BE2C (cell line): ENCODE data around the gene MYL10.

Source experiments
- DNase-seq: peaks from one replicate; pipeline ENCODE4 v3.0.0-alpha.2; 2020
- H3K27me3 ChIP-seq: fragments of 250-450 bp; sonication (Bioruptor Pico); 2 replicates; pipeline ENCODE4 v1.5.1; 2020; ENCODE audit warnings: mild to moderate bottlenecking
- H3K36me3 ChIP-seq: fragments of 250-450 bp; sonication (Bioruptor Pico); 2 replicates; pipeline ENCODE4 v1.5.1; 2020; ENCODE audit warnings: mild to moderate bottlenecking
- H3K4me1 ChIP-seq: fragments of 250-450 bp; sonication (Bioruptor Pico); 2 replicates; pipeline ENCODE4 v1.5.1; 2020
- H3K4me3 ChIP-seq: 2 replicates; pipeline ENCODE4 v1.5.1; 2011; ENCODE audit warnings: low read depth, low read length
- H3K9me3 ChIP-seq: fragments of 250-450 bp; sonication (Bioruptor Pico); 2 replicates; pipeline ENCODE4 v1.5.1; 2020
- CTCF ChIP-seq: IDR thresholded peaks from 2 replicates; pipeline ENCODE4 v1.5.1; 2012; ENCODE audit warnings: mild to moderate bottlenecking, low read depth, low read length

MYL10 gene

GRCh38 chr7:101674439-101674838 lies 45.3 kb upstream of the MYL10 start:
- TF ChIP-seq CTCF: no peak
- H3K27me3 ChIP-seq: no peaks in the 10 kb centered on the region
- no peak for DNase-seq
- no peaks in the 10 kb centered on the region for H3K4me1 ChIP-seq
- H3K4me3 ChIP-seq: no peak overlapping the region
- no peaks in the 10 kb centered on the region for H3K9me3 ChIP-seq
- H3K36me3 ChIP-seq: no peaks in the 10 kb centered on the region

GRCh38 chr7:101673951-101674350 lies 44.9 kb upstream of the MYL10 start:
- Histone ChIP-seq H3K36me3 (no peaks in the 10 kb centered on the region), H3K9me3 (no peaks in the 10 kb centered on the region), H3K4me1 (no peaks in the 10 kb centered on the region), H3K4me3 (no peak overlapping the region), H3K27me3 (no peaks in the 10 kb centered on the region)
- TF ChIP-seq CTCF: no peak
- DNase-seq: no peak

- H3K4me1 ChIP-seq: no peaks in the 10 kb centered on the region
- TF ChIP-seq CTCF: no peak
- H3K27me3 ChIP-seq: no peaks in the 10 kb centered on the region
- H3K36me3 ChIP-seq: no peaks in the 10 kb centered on the region
- no peak overlapping the region for H3K4me3 ChIP-seq
- no peaks in the 10 kb centered on the region for H3K9me3 ChIP-seq
- no peak for DNase-seq
These were observed 44.2 kb upstream of the MYL10 start for GRCh38 chr7:101673315-101673714.

- H3K36me3 ChIP-seq: no peaks in the 10 kb centered on the region
- H3K4me1 ChIP-seq: no peaks in the 10 kb centered on the region
- no peak overlapping the region for H3K4me3 ChIP-seq
- DNase-seq: peak; percentile 43
- H3K9me3 ChIP-seq: no peaks in the 10 kb centered on the region
- no peak for TF ChIP-seq CTCF
- H3K27me3 ChIP-seq: no peaks in the 10 kb centered on the region
These were observed 42.6 kb upstream of the MYL10 start for GRCh38 chr7:101671371-101672356.

GRCh38 chr7:101669307-101669706 lies 40.2 kb upstream of the MYL10 start:
- Histone ChIP-seq H3K4me1 (no peaks in the 10 kb centered on the region), H3K9me3 (no peaks in the 10 kb centered on the region), H3K36me3 (no peaks in the 10 kb centered on the region), H3K27me3 (no peaks in the 10 kb centered on the region), H3K4me3 (no peak overlapping the region)
- DNase-seq: no peak
- peak; percentile 31; the same call in 1 of the 2 replicates for TF ChIP-seq CTCF

- H3K36me3 ChIP-seq: no peaks in the 10 kb centered on the region
- no peak for TF ChIP-seq CTCF
- H3K4me3 ChIP-seq: no peak overlapping the region
- H3K4me1 ChIP-seq: no peaks in the 10 kb centered on the region
- no peak for DNase-seq
- H3K9me3 ChIP-seq: no peaks in the 10 kb centered on the region
- no peaks in the 10 kb centered on the region for H3K27me3 ChIP-seq
These were observed 39.6 kb upstream of the MYL10 start for GRCh38 chr7:101668726-101669125.
